CD4-positive, alpha-beta memory T cell (primary cell): Measurements from ENCODE around the gene UNCX. TPM values are rescaled to one million over a fixed set of nuclear protein-coding genes. Genes with fewer than 3 reads are reported as not detected.

Experiments used
- CTCF ChIA-PET: fragments of 350-600 bp; sonication (Branson Sonifier 250); formaldehyde crosslinking; loops from one replicate; lab custom pipeline; 2021; ENCODE audit warnings: inconsistent platforms; ENCODE audit not compliant: partially characterized antibody; lab: Charles Lee
- POLR2A ChIA-PET: fragments of 350-600 bp; sonication (Branson Sonifier 250); formaldehyde crosslinking; loops from one replicate; lab custom pipeline; 2021; ENCODE audit not compliant: partially characterized antibody; lab: Charles Lee
- DNase-seq, 5 donors: peaks; one replicate each; pipeline versions ENCODE4 v3.0.0 to v3.0.0-alpha.2; 2020 to 2022; ENCODE audit warnings: mixed read lengths in 1 of 5
- H3K27ac ChIP-seq: one replicate; pipeline ENCODE4 v1.7.0; 2013; ENCODE audit warnings: low read depth, low read length
- H3K27me3 ChIP-seq: 2 replicates; pipeline ENCODE4 v1.7.0; 2013; ENCODE audit warnings: mild to moderate bottlenecking, low read length, moderate library complexity; ENCODE audit not compliant: insufficient read depth
- H3K36me3 ChIP-seq: 2 replicates; pipeline ENCODE4 v1.7.0; 2013; ENCODE audit warnings: mild to moderate bottlenecking, low read length, moderate library complexity; ENCODE audit not compliant: insufficient read depth
- H3K4me1 ChIP-seq: 2 replicates; pipeline ENCODE4 v1.7.0; 2013; ENCODE audit warnings: mild to moderate bottlenecking, low read length, moderate library complexity; ENCODE audit not compliant: insufficient read depth
- H3K4me3 ChIP-seq, 2 donors: one replicate each; pipeline ENCODE4 v1.7.0; 2013; ENCODE audit warnings: low read length in 2 of 2, mild to moderate bottlenecking in 1 of 2
- H3K9me3 ChIP-seq, 2 donors: one replicate each; pipeline ENCODE4 v1.7.0; 2013; ENCODE audit warnings: low read length in 2 of 2, control low read depth in 1 of 2; ENCODE audit not compliant: control insufficient read depth in 1 of 2
- H3K27ac Mint-ChIP-seq, 7 donors: one replicate each; pipeline ENCODE4 v1.8.0; 2020 to 2021; ENCODE audit warnings: mixed read lengths in 7 of 7, mild to moderate bottlenecking in 6 of 7, inconsistent platforms in 3 of 7, moderate library complexity in 3 of 7
- H3K27me3 Mint-ChIP-seq, 2 donors: one replicate each; pipeline ENCODE4 v1.8.0; 2020 to 2021; ENCODE audit warnings: mixed read lengths in 2 of 2
- H3K36me3 Mint-ChIP-seq, 2 donors: one replicate each; pipeline ENCODE4 v1.8.0; 2020 to 2021; ENCODE audit warnings: mixed read lengths in 2 of 2, inconsistent platforms in 1 of 2, mild to moderate bottlenecking in 1 of 2
- H3K4me1 Mint-ChIP-seq, 4 donors: one replicate each; pipeline ENCODE4 v1.8.0; 2020 to 2021; ENCODE audit warnings: mixed read lengths in 4 of 4, mild to moderate bottlenecking in 1 of 4
- H3K4me3 Mint-ChIP-seq, 8 donors: one replicate each; pipeline ENCODE4 v1.8.0; 2020 to 2021; ENCODE audit warnings: mixed read lengths in 8 of 8, mild to moderate bottlenecking in 7 of 8, moderate library complexity in 6 of 8, inconsistent platforms in 3 of 8
- H3K9me3 Mint-ChIP-seq, 8 donors: one replicate each; pipeline ENCODE4 v1.8.0; 2020 to 2021; ENCODE audit warnings: mixed read lengths in 8 of 8, mild to moderate bottlenecking in 5 of 8, inconsistent platforms in 3 of 8, moderate library complexity in 1 of 8
- intact Hi-C: fragments of 100-400 bp; cut with micrococcal nuclease; formaldehyde crosslinking; loops from one replicate; pipeline ENCODE4 v1.15.1; 2023
- polyA plus RNA-seq, 2 donors: library from polyadenylated mRNA; unstranded; fragments of 300-500 nt; fragmentation: Illumina TruSeq; gene quantifications; one replicate each; pipeline ENCODE4 v1.2.3, GENCODE V29; 2021
- total RNA-seq, 2 experiments: library from RNA; stranded (reverse); gene quantifications; one replicate each; pipeline ENCODE4 v1.2.3, GENCODE V29; 2021

UNCX gene
- total and polyA plus RNA-seq, 4 experiments from 2014 or later = not detected

- H3K4me3 ChIP-seq = no peak overlapping the region
- intact Hi-C loops = loop anchor here (1.0 kb wide), 2 partner anchors 187 to 207 kb away; no protein-coding TSS in a partner anchor
- no peak overlapping the region for H3K4me3 Mint-ChIP-seq
- peaks cover 53% of the 10 kb centered on the region for H3K27me3 ChIP-seq
- H3K36me3 Mint-ChIP-seq = no peaks in the 10 kb centered on the region
- no peaks in the 10 kb centered on the region for H3K36me3 ChIP-seq
- no peaks in the 10 kb centered on the region for H3K9me3 ChIP-seq
- no peaks in the 10 kb centered on the region for H3K4me1 ChIP-seq
- no peak for DNase-seq
- H3K27ac Mint-ChIP-seq = no peak overlapping the region
- peaks cover 0 to 6% (median 0%) of the 10 kb centered on the region in 4 donors for H3K4me1 Mint-ChIP-seq
- ChIA-PET POLR2A (no interaction called here), CTCF (interaction anchor here (0.9 to 1.9 kb wide), 4 partner anchors 14 to 207 kb away, joined by 3 to 6 read pairs (median 4); no protein-coding TSS in a partner anchor)
- H3K27ac ChIP-seq = no peak overlapping the region
- peaks cover 0 to 10% (median 0%) of the 10 kb centered on the region in 8 donors for H3K9me3 Mint-ChIP-seq
- H3K27me3 Mint-ChIP-seq = peaks cover 46 to 56% of the 10 kb centered on the region in 2 donors
Observed at GRCh38 chr7:1225030-1225429, 7.6 kb upstream of the UNCX start.

GRCh38 chr7:1225441-1226185 lies 7.1 kb upstream of the UNCX start:
- POLR2A ChIA-PET = no interaction called here
- Histone ChIP-seq H3K9me3 (no peaks in the 10 kb centered on the region), H3K4me1 (no peaks in the 10 kb centered on the region), H3K27ac (no peak overlapping the region), H3K27me3 (peaks cover 56% of the 10 kb centered on the region), H3K36me3 (no peaks in the 10 kb centered on the region), H3K4me3 (no peak overlapping the region)
- intact Hi-C loops = loop anchor here (1.0 kb wide), 2 partner anchors 187 to 207 kb away; no protein-coding TSS in a partner anchor
- Mint-ChIP-seq H3K4me3 (peak overlapping the region in 2 of 8 donors; percentile 14 to 41), H3K36me3 (no peaks in the 10 kb centered on the region), H3K27me3 (peaks cover 43 to 53% of the 10 kb centered on the region in 2 donors), H3K27ac (peak overlapping the region in 3 of 7 donors; percentile 68 to 86 (median 83)), H3K4me1 (peaks cover 0 to 6% (median 0%) of the 10 kb centered on the region in 4 donors), H3K9me3 (peaks cover 0 to 10% (median 0%) of the 10 kb centered on the region in 8 donors)
- CTCF ChIA-PET = interaction anchor here (0.6 to 1.9 kb wide), 5 partner anchors 13 to 207 kb away, joined by 3 to 6 read pairs (median 3); no protein-coding TSS in a partner anchor
- peak in 3 of 5 donors; percentile 39 to 41 (median 41) for DNase-seq

- no peaks in the 10 kb centered on the region for H3K9me3 ChIP-seq
- intact Hi-C loops = no loop called here
- no peak for DNase-seq
- ChIA-PET POLR2A (no interaction called here), CTCF (interaction anchor here (0.6 to 1.9 kb wide), 3 partner anchors 13 to 206 kb away, joined by 3 to 6 read pairs (median 5); no protein-coding TSS in a partner anchor)
- no peaks in the 10 kb centered on the region for H3K36me3 ChIP-seq
- H3K4me1 Mint-ChIP-seq = peaks cover 0 to 12% (median 0%) of the 10 kb centered on the region in 4 donors
- H3K27me3 Mint-ChIP-seq = peaks cover 40 to 49% of the 10 kb centered on the region in 2 donors
- H3K9me3 Mint-ChIP-seq = peaks cover 0 to 14% (median 0%) of the 10 kb centered on the region in 8 donors
- H3K4me3 ChIP-seq = no peak overlapping the region
- H3K4me3 Mint-ChIP-seq = peak overlapping the region in 2 of 8 donors; percentile 14 to 41
- H3K27ac Mint-ChIP-seq = peak overlapping the region in 3 of 7 donors; percentile 76 to 86 (median 83)
- H3K36me3 Mint-ChIP-seq = no peaks in the 10 kb centered on the region
- peaks cover 62% of the 10 kb centered on the region for H3K27me3 ChIP-seq
- H3K27ac ChIP-seq = no peak overlapping the region
- no peaks in the 10 kb centered on the region for H3K4me1 ChIP-seq
Observed at GRCh38 chr7:1226186-1226901, 6.3 kb upstream of the UNCX start.

- H3K36me3 ChIP-seq = no peaks in the 10 kb centered on the region
- Mint-ChIP-seq H3K27ac (peak overlapping the region in 2 of 7 donors; percentile 41 to 83), H3K36me3 (no peaks in the 10 kb centered on the region), H3K4me1 (peaks cover 2 to 21% (median 6%) of the 10 kb centered on the region in 4 donors), H3K9me3 (peaks cover 0 to 18% (median 0%) of the 10 kb centered on the region in 8 donors), H3K4me3 (no peak overlapping the region), H3K27me3 (peaks cover 42 to 49% of the 10 kb centered on the region in 2 donors)
- intact Hi-C loops = no loop called here
- no peak overlapping the region for H3K4me3 ChIP-seq
- no peaks in the 10 kb centered on the region for H3K9me3 ChIP-seq
- DNase-seq = no peak
- peaks cover 64% of the 10 kb centered on the region for H3K27me3 ChIP-seq
- ChIA-PET POLR2A (no interaction called here), CTCF (interaction anchor here (1.6 kb wide), 1 partner anchor 247 kb away, joined by 5 read pairs; no protein-coding TSS in a partner anchor)
- peaks cover 3% of the 10 kb centered on the region for H3K4me1 ChIP-seq
- no peak overlapping the region for H3K27ac ChIP-seq
Observed at GRCh38 chr7:1227071-1227804, 5.4 kb upstream of the UNCX start.

GRCh38 chr7:1227814-1228544 lies 4.7 kb upstream of the UNCX start:
- H3K4me1 ChIP-seq = peaks cover 3% of the 10 kb centered on the region
- no peak for DNase-seq
- CTCF ChIA-PET = interaction anchor here (1.6 kb wide), 1 partner anchor 246 kb away, joined by 5 read pairs; no protein-coding TSS in a partner anchor
- Mint-ChIP-seq H3K36me3 (no peaks in the 10 kb centered on the region), H3K9me3 (peaks cover 0 to 18% (median 0%) of the 10 kb centered on the region in 8 donors), H3K4me1 (peaks cover 3 to 24% (median 6%) of the 10 kb centered on the region in 4 donors), H3K27me3 (peaks cover 41 to 48% of the 10 kb centered on the region in 2 donors), H3K4me3 (peak overlapping the region in 2 of 8 donors; percentile 38 to 39), H3K27ac (peak overlapping the region in 2 of 7 donors; percentile 51 to 83)
- H3K4me3 ChIP-seq = no peak overlapping the region
- no peak overlapping the region for H3K27ac ChIP-seq
- intact Hi-C loops = no loop called here
- POLR2A ChIA-PET = no interaction called here
- H3K9me3 ChIP-seq = no peaks in the 10 kb centered on the region
- H3K27me3 ChIP-seq = peaks cover 63% of the 10 kb centered on the region
- no peaks in the 10 kb centered on the region for H3K36me3 ChIP-seq

GRCh38 chr7:1228545-1229201 lies 4.0 kb upstream of the UNCX start:
- Histone ChIP-seq H3K36me3 (no peaks in the 10 kb centered on the region), H3K4me3 (no peak overlapping the region), H3K4me1 (peaks cover 3% of the 10 kb centered on the region), H3K9me3 (no peaks in the 10 kb centered on the region), H3K27ac (no peak overlapping the region), H3K27me3 (peaks cover 56% of the 10 kb centered on the region)
- ChIA-PET CTCF (interaction anchor here (1.6 kb wide), 1 partner anchor 245 kb away, joined by 5 read pairs; no protein-coding TSS in a partner anchor), POLR2A (no interaction called here)
- H3K36me3 Mint-ChIP-seq = no peaks in the 10 kb centered on the region
- peaks cover 0 to 18% (median 0%) of the 10 kb centered on the region in 8 donors for H3K9me3 Mint-ChIP-seq
- intact Hi-C loops = no loop called here
- H3K27ac Mint-ChIP-seq = peak overlapping the region in 3 of 7 donors; percentile 51 to 83 (median 73)
- H3K27me3 Mint-ChIP-seq = peaks cover 36 to 43% of the 10 kb centered on the region in 2 donors
- no peak for DNase-seq
- H3K4me1 Mint-ChIP-seq = peaks cover 3 to 24% (median 6%) of the 10 kb centered on the region in 4 donors
- H3K4me3 Mint-ChIP-seq = peak overlapping the region in 3 of 8 donors; percentile 4 to 39 (median 23)
